H9 (cell line): ENCODE measurements around the gene DCANP1. TPM values are rescaled to one million over a fixed set of nuclear protein-coding genes. Genes with fewer than 3 reads are reported as not detected.

ENCODE experiments used
- DNase-seq: peaks from one replicate; pipeline ENCODE4 v3.0.0-alpha.2; 2017
- H2AFZ ChIP-seq: one replicate; pipeline ENCODE4 v1.6.1; 2013; ENCODE audit warnings: mild to moderate bottlenecking, low read length, control low read depth, moderate library complexity
- H2AK5ac ChIP-seq: 2 replicates; pipeline ENCODE4 v1.6.1; 2013; ENCODE audit warnings: low read length, control low read depth, mixed read lengths; ENCODE audit not compliant: insufficient read length
- H2BK120ac ChIP-seq: one replicate; pipeline ENCODE4 v1.6.1; 2013; ENCODE audit warnings: low read depth, mild to moderate bottlenecking, low read length, control low read depth, inconsistent platforms; ENCODE audit not compliant: poor library complexity, severe bottlenecking
- H2BK12ac ChIP-seq: 2 replicates; pipeline ENCODE4 v1.6.1; 2013; ENCODE audit warnings: low read length, control low read depth, mixed read lengths, low read depth; ENCODE audit not compliant: insufficient read length
- H2BK15ac ChIP-seq: 2 replicates; pipeline ENCODE4 v1.6.1; 2013; ENCODE audit warnings: low read depth, low read length, control low read depth
- H2BK20ac ChIP-seq: one replicate; pipeline ENCODE4 v1.6.1; 2013; ENCODE audit warnings: low read depth, mild to moderate bottlenecking, low read length, control low read depth, inconsistent platforms; ENCODE audit not compliant: poor library complexity, severe bottlenecking
- H2BK5ac ChIP-seq: 2 replicates; pipeline ENCODE4 v1.6.1; 2013; ENCODE audit warnings: low read length, control low read depth, mixed read lengths; ENCODE audit not compliant: insufficient read length
- H3K14ac ChIP-seq: 2 replicates; pipeline ENCODE4 v1.6.1; 2013; ENCODE audit warnings: low read length, control low read depth; ENCODE audit not compliant: insufficient read depth
- H3K18ac ChIP-seq: 2 replicates; pipeline ENCODE4 v1.6.1; 2013; ENCODE audit warnings: low read depth, mild to moderate bottlenecking, mixed read lengths, low read length, control low read depth; ENCODE audit not compliant: insufficient read length
- H3K23ac ChIP-seq: 2 replicates; pipeline ENCODE4 v1.6.1; 2013; ENCODE audit warnings: low read length, control low read depth, mixed read lengths, low read depth; ENCODE audit not compliant: insufficient read length
- H3K23me2 ChIP-seq: 2 replicates; pipeline ENCODE4 v1.6.1; 2013; ENCODE audit warnings: low read depth, mild to moderate bottlenecking, mixed read lengths, low read length, control low read depth; ENCODE audit not compliant: insufficient read length, poor library complexity, severe bottlenecking
- H3K27ac ChIP-seq: 2 replicates; pipeline ENCODE4 v1.5.1; 2013; ENCODE audit warnings: low read length, control low read depth, mixed read lengths, low read depth; ENCODE audit not compliant: insufficient read length
- H3K27me3 ChIP-seq: 2 replicates; pipeline ENCODE4 v1.6.1; 2013; ENCODE audit warnings: low read length, control low read depth, inconsistent platforms; ENCODE audit not compliant: insufficient read depth
- H3K4ac ChIP-seq: 2 replicates; pipeline ENCODE4 v1.6.1; 2013; ENCODE audit warnings: low read depth, mild to moderate bottlenecking, control low read depth, inconsistent platforms, low read length, moderate library complexity
- H3K4me1 ChIP-seq: 2 replicates; pipeline ENCODE4 v1.6.1; 2013; ENCODE audit warnings: low read length, control low read depth, inconsistent platforms; ENCODE audit not compliant: insufficient read depth
- H3K4me2 ChIP-seq: 2 replicates; pipeline ENCODE4 v1.6.1; 2013; ENCODE audit warnings: low read length, control low read depth, mixed read lengths; ENCODE audit not compliant: insufficient read length, insufficient read depth
- H3K56ac ChIP-seq: 2 replicates; pipeline ENCODE4 v1.6.1; 2013; ENCODE audit warnings: low read depth, mild to moderate bottlenecking, mixed read lengths, low read length, control low read depth; ENCODE audit not compliant: insufficient read length
- H3K79me1 ChIP-seq: 2 replicates; pipeline ENCODE4 v1.6.1; 2013; ENCODE audit warnings: low read depth, mild to moderate bottlenecking, moderate library complexity, low read length, control low read depth, inconsistent platforms; ENCODE audit not compliant: insufficient read depth, poor library complexity, severe bottlenecking
- H3K79me2 ChIP-seq: 2 replicates; pipeline ENCODE4 v1.6.1; 2013; ENCODE audit warnings: low read length, control low read depth, inconsistent platforms; ENCODE audit not compliant: insufficient read depth
- H3K9ac ChIP-seq: 2 replicates; pipeline ENCODE4 v1.6.1; 2013; ENCODE audit warnings: low read length, control low read depth, mixed read lengths; ENCODE audit not compliant: insufficient read length; ENCODE audit errors: extremely low read depth
- H3K9me3 ChIP-seq: one replicate; pipeline ENCODE4 v1.6.1; 2013; ENCODE audit warnings: low read depth, low read length, inconsistent platforms; ENCODE audit not compliant: control insufficient read depth
- H3T11ph ChIP-seq: one replicate; pipeline ENCODE4 v1.6.1; 2013; ENCODE audit warnings: mild to moderate bottlenecking, low read length, control low read depth, inconsistent platforms
- H4K20me1 ChIP-seq: one replicate; pipeline ENCODE4 v1.6.1; 2013; ENCODE audit not compliant: control insufficient read depth, insufficient read length, insufficient read depth
- H4K5ac ChIP-seq: 2 replicates; pipeline ENCODE4 v1.6.1; 2013; ENCODE audit warnings: low read depth, mild to moderate bottlenecking, mixed read lengths, low read length, control low read depth; ENCODE audit not compliant: insufficient read length
- H4K8ac ChIP-seq: replicated peaks from 2 replicates; pipeline ENCODE4 v1.6.1; 2013; ENCODE audit warnings: low read length, control low read depth, mixed read lengths, low read depth; ENCODE audit not compliant: insufficient read length
- H4K91ac ChIP-seq: 2 replicates; pipeline ENCODE4 v1.6.1; 2013; ENCODE audit warnings: low read depth, mild to moderate bottlenecking, moderate library complexity, mixed read lengths, low read length, control low read depth; ENCODE audit not compliant: insufficient read length
- H3K27ac Mint-ChIP-seq, 3 experiments: 2 replicates in 2 of 3; 3 replicates in 1 of 3; pipeline ENCODE4 v1.8.0; 2020 to 2021; ENCODE audit warnings: mixed read lengths in 3 of 3, mild to moderate bottlenecking in 1 of 3, moderate library complexity in 1 of 3
- H3K27me3 Mint-ChIP-seq: 2 replicates; pipeline ENCODE4 v1.8.0; 2021; ENCODE audit warnings: low read depth, mild to moderate bottlenecking, moderate library complexity, mixed read lengths
- H3K36me3 Mint-ChIP-seq, 3 experiments: 2 replicates in 2 of 3; 3 replicates in 1 of 3; pipeline ENCODE4 v1.8.0; 2020 to 2021; ENCODE audit warnings: low read depth in 3 of 3, mixed read lengths in 3 of 3; ENCODE audit not compliant: insufficient read depth in 1 of 3
- H3K4me1 Mint-ChIP-seq, 2 experiments: 2 replicates each; pipeline ENCODE4 v1.8.0; 2020; ENCODE audit warnings: mixed read lengths in 2 of 2
- H3K4me3 Mint-ChIP-seq, 2 experiments: 2 replicates in 1 of 2; 3 replicates in 1 of 2; pipeline ENCODE4 v1.8.0; 2020 to 2021; ENCODE audit warnings: mild to moderate bottlenecking in 2 of 2, mixed read lengths in 2 of 2, moderate library complexity in 1 of 2
- H3K9me3 Mint-ChIP-seq, 2 experiments: 2 replicates in 1 of 2; 3 replicates in 1 of 2; pipeline ENCODE4 v1.8.0; 2020; ENCODE audit warnings: mild to moderate bottlenecking in 2 of 2, mixed read lengths in 2 of 2, moderate library complexity in 1 of 2
- WGBS: extraction: QIAGEN DNeasy Blood & Tissue Kit; methylation state at CpG from one replicate; pipeline ENCODE4 v1.1.7; 2013; ENCODE audit warnings: missing lambda C conversion rate, low lambda C conversion rate, mixed read lengths; ENCODE audit not compliant: insufficient read length; ENCODE audit errors: extremely low coverage; 5-methylcytosine and 5-hydroxymethylcytosine counted together
- total RNA-seq: library from RNA; stranded (reverse); gene quantifications from 2 replicates; pipeline ENCODE4 v1.2.1, GENCODE V29; 2021
- TF ChIP-seq, protein P1 (sequence below): fragments of 200-600 bp; sonication (generic); conservative IDR thresholded peaks from 3 replicates; pipeline ENCODE4 v1.8.0; 2021; ENCODE audit warnings: antibody characterized with exemption, mild to moderate bottlenecking

The DCANP1 gene
- total RNA-seq, 1 experiment from 2014 or later, result not detected

GRCh38 chr5:135487037-135487395 is 39.9 kb upstream of the DCANP1 start:
- Histone ChIP-seq H4K91ac (no peak overlapping the region), H3K27ac (no peak overlapping the region), H4K20me1 (no peaks in the 10 kb centered on the region), H3K9ac (no peak overlapping the region), H3K4me1 (no peaks in the 10 kb centered on the region; the same call in 1 of the 2 replicates), H3K79me2 (no peaks in the 10 kb centered on the region), H3T11ph (no peak overlapping the region), H3K4ac (no peak overlapping the region), H3K4me2 (no peak overlapping the region), H2BK120ac (no peak overlapping the region), H3K27me3 (peaks cover 73% of the 10 kb centered on the region), H2BK20ac (no peak overlapping the region), H2AK5ac (no peak overlapping the region), H4K5ac (no peak overlapping the region), H2BK5ac (no peak overlapping the region), H2AFZ (no peak overlapping the region), H2BK12ac (no peak overlapping the region), H4K8ac (no peak overlapping the region), H3K23me2 (peaks cover 24% of the 10 kb centered on the region), H3K79me1 (no peaks in the 10 kb centered on the region), H3K56ac (no peak overlapping the region), H3K23ac (no peak overlapping the region), H3K9me3 (no peaks in the 10 kb centered on the region), H3K18ac (no peak overlapping the region), H2BK15ac (no peak overlapping the region), H3K14ac (no peak overlapping the region)
- no peaks in the 10 kb centered on the region for H3K27me3 Mint-ChIP-seq
- no peak overlapping the region for H3K27ac Mint-ChIP-seq
- WGBS, result no CpG with 5 or more reads among the region's 1 CpG
- peaks cover 47 to 55% of the 10 kb centered on the region in 2 experiments for H3K4me1 Mint-ChIP-seq
- no peak for DNase-seq
- no peak overlapping the region for H3K4me3 Mint-ChIP-seq
- TF ChIP-seq, protein P1, sequence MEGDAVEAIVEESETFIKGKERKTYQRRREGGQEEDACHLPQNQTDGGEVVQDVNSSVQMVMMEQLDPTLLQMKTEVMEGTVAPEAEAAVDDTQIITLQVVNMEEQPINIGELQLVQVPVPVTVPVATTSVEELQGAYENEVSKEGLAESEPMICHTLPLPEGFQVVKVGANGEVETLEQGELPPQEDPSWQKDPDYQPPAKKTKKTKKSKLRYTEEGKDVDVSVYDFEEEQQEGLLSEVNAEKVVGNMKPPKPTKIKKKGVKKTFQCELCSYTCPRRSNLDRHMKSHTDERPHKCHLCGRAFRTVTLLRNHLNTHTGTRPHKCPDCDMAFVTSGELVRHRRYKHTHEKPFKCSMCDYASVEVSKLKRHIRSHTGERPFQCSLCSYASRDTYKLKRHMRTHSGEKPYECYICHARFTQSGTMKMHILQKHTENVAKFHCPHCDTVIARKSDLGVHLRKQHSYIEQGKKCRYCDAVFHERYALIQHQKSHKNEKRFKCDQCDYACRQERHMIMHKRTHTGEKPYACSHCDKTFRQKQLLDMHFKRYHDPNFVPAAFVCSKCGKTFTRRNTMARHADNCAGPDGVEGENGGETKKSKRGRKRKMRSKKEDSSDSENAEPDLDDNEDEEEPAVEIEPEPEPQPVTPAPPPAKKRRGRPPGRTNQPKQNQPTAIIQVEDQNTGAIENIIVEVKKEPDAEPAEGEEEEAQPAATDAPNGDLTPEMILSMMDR, result no peak
- H3K9me3 Mint-ChIP-seq, result peaks cover 2 to 3% of the 10 kb centered on the region in 2 experiments; a peak in 1 of 5 replicates
- 0 out of 7 replicates have a peak, but pooled peaks cover 0 to 2% (median 0%) of the 10 kb centered on the region in 3 experiments for H3K36me3 Mint-ChIP-seq
